Fibroblast of lung (primary cell): Measurements from ENCODE around the gene ZNF274.

Experiments used
- CTCF ChIP-seq, 2 donors: IDR thresholded peaks in 1 of 2; conservative IDR thresholded peaks in 1 of 2; 1 replicate in 1 of 2; 2 replicates in 1 of 2; pipeline ENCODE4 v1.5.1; 2011 to 2012; ENCODE audit warnings: low read length in 2 of 2, control low read depth in 1 of 2, inconsistent platforms in 1 of 2, low read depth in 1 of 2, mild to moderate bottlenecking in 1 of 2
- EZH2 ChIP-seq: IDR thresholded peaks from 2 replicates; pipeline ENCODE4 v1.5.1; 2012; ENCODE audit warnings: low read length, control low read depth, mild to moderate bottlenecking; ENCODE audit errors: missing control alignments

GRCh38 chr19:58261600-58261967 lies 78.7 kb downstream of the ZNF274 start:
- TF ChIP-seq CTCF (conservative IDR thresholded peaks at IDR 0.05 in 1 of 2, IDR thresholded peaks at IDR 0.05 in 1 of 2; ENCODE audit: low read depth in 1 of 2, low read length in 2 of 2) (no peak), EZH2 (no peak)
